NT2/D1 (cell line): ENCODE data around the gene TMEM131L.

Experiments used
- SUZ12 ChIP-seq: IDR thresholded peaks from 2 replicates; pipeline ENCODE4 v1.6.1; 2011; ENCODE audit not compliant: insufficient read length, insufficient read depth; ENCODE audit errors: extremely low read depth
- YY1 ChIP-seq: IDR thresholded peaks from 2 replicates; pipeline ENCODE4 v1.6.1; 2011; ENCODE audit not compliant: insufficient read length, insufficient read depth
- ZNF274 ChIP-seq: IDR thresholded peaks from 2 replicates; pipeline ENCODE4 v1.6.1; 2011; ENCODE audit warnings: mild to moderate bottlenecking, low read depth, low read length

GRCh38 chr4:153510252-153511001 lies 44.3 kb downstream of the TMEM131L start:
- no peak for TF ChIP-seq ZNF274
- TF ChIP-seq SUZ12: no peak
- TF ChIP-seq YY1: no peak
